ENCODE results near the gene CDKL5. TPM values are rescaled to one million over a fixed set of nuclear protein-coding genes. Genes with fewer than 3 reads are reported as not detected.
"Not testable (repeated sequence)": the region's sequence is repeated elsewhere in the genome, so short reads cannot be mapped to it uniquely, and the experiment has no call there.

The CDKL5 gene
- polyA plus RNA-seq, 4 donors: 0.22 to 3.3 (median 0.52) TPM

DNA sequence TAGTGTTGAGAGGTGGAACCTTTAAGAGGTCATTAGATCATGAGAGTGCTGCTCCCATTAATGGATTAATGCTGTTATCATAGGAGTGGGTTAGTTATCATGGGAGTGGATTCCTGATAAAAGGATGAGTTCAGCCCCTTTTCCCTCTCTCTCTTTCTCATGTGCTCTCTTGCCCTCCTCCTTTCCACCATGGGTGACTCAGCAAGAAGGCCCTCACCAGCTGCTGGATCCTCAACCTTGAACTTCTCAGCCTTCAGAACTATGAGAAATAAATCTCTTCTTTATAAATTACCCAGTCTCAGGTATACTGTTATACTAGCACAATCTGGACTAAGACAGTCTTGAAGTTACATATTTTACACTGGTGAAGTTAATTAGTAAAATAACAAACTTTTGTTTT lies 10.0 kb upstream of the CDKL5 start:
- Histone ChIP-seq H3K27me3 (ENCODE audit: control insufficient read depth in 3 of 3, insufficient read depth in 3 of 3, low read length in 3 of 3) (peaks cover 0 to 2% (median 0%) of the 10 kb centered on the region in 3 donors), H3K9me3 (ENCODE audit: control insufficient read depth in 2 of 2, insufficient read depth in 1 of 2, low read depth in 1 of 2, low read length in 1 of 2) (no peaks in the 10 kb centered on the region), H3K4me3 (ENCODE audit: low read depth in 1 of 3, low read length in 3 of 3) (no peak overlapping the region), H3K27ac (ENCODE audit: low read depth in 1 of 3, low read length in 2 of 3) (no peak overlapping the region), H3K4me1 (ENCODE audit: control insufficient read depth in 3 of 3, insufficient read depth in 2 of 3, low read depth in 1 of 3, low read length in 2 of 3) (no peaks in the 10 kb centered on the region), H3K36me3 (ENCODE audit: control insufficient read depth in 3 of 3, insufficient read depth in 2 of 3, low read depth in 1 of 3, low read length in 3 of 3) (no peaks in the 10 kb centered on the region)
- FAIRE-seq (no peak), DNase-seq (peak in 1 of 2 donors; percentile 6)

DNA sequence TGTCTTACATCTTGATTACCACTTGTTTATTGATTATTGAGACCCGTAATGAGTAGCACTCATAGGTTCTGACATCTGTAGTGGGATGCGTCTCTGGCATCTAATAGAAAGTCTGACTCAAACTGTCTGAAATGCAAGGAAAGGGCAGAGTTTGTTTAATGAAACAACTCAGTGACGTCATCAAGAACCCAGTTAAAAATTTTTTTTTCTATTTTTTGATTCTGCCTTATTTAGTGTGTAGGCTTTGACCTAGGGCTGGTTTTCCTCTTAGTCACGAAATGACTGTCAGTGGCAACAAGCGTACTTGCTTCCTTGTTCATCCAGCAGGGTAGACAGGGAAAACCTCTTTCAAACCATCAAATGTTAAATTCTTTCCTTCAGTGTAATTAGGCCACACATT lies 3.1 kb upstream of the CDKL5 start:
- Histone ChIP-seq H3K9me3 (ENCODE audit: control insufficient read depth in 2 of 2, insufficient read depth in 1 of 2, low read depth in 1 of 2, low read length in 1 of 2) (no peaks in the 10 kb centered on the region), H3K27ac (ENCODE audit: low read depth in 1 of 3, low read length in 2 of 3) (no peak overlapping the region), H3K36me3 (ENCODE audit: control insufficient read depth in 3 of 3, insufficient read depth in 2 of 3, low read depth in 1 of 3, low read length in 3 of 3) (no peaks in the 10 kb centered on the region), H3K4me3 (ENCODE audit: low read depth in 1 of 3, low read length in 3 of 3) (no peak overlapping the region), H3K27me3 (ENCODE audit: control insufficient read depth in 3 of 3, insufficient read depth in 3 of 3, low read length in 3 of 3) (no peaks in the 10 kb centered on the region), H3K4me1 (ENCODE audit: control insufficient read depth in 3 of 3, insufficient read depth in 2 of 3, low read depth in 1 of 3, low read length in 2 of 3) (no peaks in the 10 kb centered on the region)
- 84 to 86% (median 84%) methylated on average over 5 of the region's 5 CpGs for WGBS, 3 donors
- DNase-seq (no peak), FAIRE-seq (no peak)

DNA sequence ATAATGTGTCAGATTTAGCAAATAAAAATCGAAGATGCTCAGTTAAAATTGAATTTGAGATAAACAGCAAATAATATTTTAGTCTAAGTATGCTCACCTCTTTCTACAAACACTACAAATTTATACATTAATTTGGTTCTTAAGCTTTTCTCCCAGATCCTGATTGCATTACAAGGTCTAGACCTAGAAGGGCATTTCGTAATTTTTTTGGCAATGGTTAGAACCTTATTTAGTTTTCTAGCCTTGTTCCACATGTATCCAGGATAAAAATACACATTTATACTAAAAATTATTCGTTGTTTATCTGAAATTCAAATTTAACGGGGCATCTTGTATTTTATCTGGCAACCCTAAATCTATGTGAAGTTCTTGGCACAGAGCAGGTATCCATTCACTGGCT lies 2.5 kb upstream of the CDKL5 start:
- H3K27ac ChIP-seq (ENCODE audit: low read depth in 1 of 3, low read length in 2 of 3): no peak overlapping the region
- no peaks in the 10 kb centered on the region for H3K9me3 ChIP-seq (ENCODE audit: control insufficient read depth in 2 of 2, insufficient read depth in 1 of 2, low read depth in 1 of 2, low read length in 1 of 2)
- 71 to 89% (median 85%) methylated on average over 4 of the region's 4 CpGs for WGBS, 3 donors
- H3K36me3 ChIP-seq (ENCODE audit: control insufficient read depth in 3 of 3, insufficient read depth in 2 of 3, low read depth in 1 of 3, low read length in 3 of 3): no peaks in the 10 kb centered on the region
- DNase-seq: no peak
- H3K4me1 ChIP-seq (ENCODE audit: control insufficient read depth in 3 of 3, insufficient read depth in 2 of 3, low read depth in 1 of 3, low read length in 2 of 3): no peaks in the 10 kb centered on the region
- no peak overlapping the region for H3K4me3 ChIP-seq (ENCODE audit: low read depth in 1 of 3, low read length in 3 of 3)
- H3K27me3 ChIP-seq (ENCODE audit: control insufficient read depth in 3 of 3, insufficient read depth in 3 of 3, low read length in 3 of 3): no peaks in the 10 kb centered on the region
- no peak for FAIRE-seq

DNA sequence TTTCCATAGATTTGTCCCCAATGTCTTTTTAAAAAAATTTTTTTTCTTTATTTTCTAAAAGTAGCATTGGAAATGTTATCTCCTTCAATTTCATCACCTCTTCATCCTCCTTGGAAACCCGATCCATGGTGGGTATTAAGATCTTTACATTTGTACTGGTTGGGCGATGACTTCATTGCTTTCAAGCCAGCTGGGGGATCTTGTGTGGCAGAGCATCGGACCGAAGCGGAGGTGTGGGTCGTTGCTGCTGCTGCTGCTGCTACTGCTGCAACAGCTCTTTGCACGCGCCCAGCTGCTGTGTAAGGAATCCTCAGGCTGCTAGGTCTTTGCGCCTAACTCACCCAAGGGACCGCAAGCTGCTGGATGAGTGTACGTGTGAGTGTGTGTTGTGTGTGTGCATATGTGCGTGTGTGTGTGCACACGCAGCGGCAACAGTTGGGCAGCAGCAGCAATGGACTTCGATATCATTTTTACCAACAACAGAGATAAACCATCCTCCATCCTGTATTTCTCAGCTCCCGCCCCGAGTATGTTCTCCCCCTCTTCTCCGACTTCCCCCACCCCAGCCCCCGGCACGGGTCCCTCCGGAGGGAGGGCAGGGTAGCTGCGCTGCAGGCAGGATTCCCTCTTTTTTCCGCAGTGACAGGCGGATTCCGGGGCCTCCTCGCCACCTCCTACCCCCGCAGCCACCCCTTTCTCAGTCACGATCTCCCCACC lies 768 bp upstream of the CDKL5 start:
- DNase-seq (peak; percentile 10 to 49), FAIRE-seq (no peak)
- no peaks in the 10 kb centered on the region for H3K27me3 ChIP-seq (ENCODE audit: control insufficient read depth in 3 of 3, insufficient read depth in 3 of 3, low read length in 3 of 3)
- WGBS, 3 donors: 1 to 21% (median 6%) methylated on average over 17 to 28 of the region's 28 CpGs
- H3K4me1 ChIP-seq (ENCODE audit: control insufficient read depth in 3 of 3, insufficient read depth in 2 of 3, low read depth in 1 of 3, low read length in 2 of 3): no peaks in the 10 kb centered on the region
- H3K36me3 ChIP-seq (ENCODE audit: control insufficient read depth in 3 of 3, insufficient read depth in 2 of 3, low read depth in 1 of 3, low read length in 3 of 3): no peaks in the 10 kb centered on the region
- peak overlapping the region in 2 of 3 donors; percentile 41 to 72 for H3K27ac ChIP-seq (ENCODE audit: low read depth in 1 of 3, low read length in 2 of 3)
- no peaks in the 10 kb centered on the region for H3K9me3 ChIP-seq (ENCODE audit: control insufficient read depth in 2 of 2, insufficient read depth in 1 of 2, low read depth in 1 of 2, low read length in 1 of 2)
- peak overlapping the region; percentile 47 to 92 (median 53) for H3K4me3 ChIP-seq (ENCODE audit: low read depth in 1 of 3, low read length in 3 of 3)

DNA sequence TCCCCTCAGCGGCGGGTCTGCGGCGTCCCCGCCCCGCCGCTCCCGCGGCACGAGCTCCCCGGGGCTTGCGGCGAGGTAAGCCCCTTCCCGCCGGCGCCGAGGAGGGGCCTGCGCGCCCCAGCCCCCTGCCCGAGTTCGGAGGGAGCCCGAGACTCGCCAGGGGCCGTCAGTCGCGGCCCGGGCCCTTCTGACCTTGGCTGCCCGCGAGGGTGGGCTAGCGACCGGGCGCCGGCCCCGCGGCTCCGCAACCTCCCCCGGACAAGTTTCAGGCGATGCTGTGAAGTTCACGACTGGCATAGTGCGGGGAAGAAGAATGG lies 554 bp downstream of the CDKL5 start:
- Histone ChIP-seq H3K27ac (ENCODE audit: low read depth in 1 of 3, low read length in 2 of 3) (peak overlapping the region in 1 of 3 donors; percentile 84), H3K27me3 (ENCODE audit: control insufficient read depth in 3 of 3, insufficient read depth in 3 of 3, low read length in 3 of 3) (no peaks in the 10 kb centered on the region), H3K9me3 (ENCODE audit: control insufficient read depth in 2 of 2, insufficient read depth in 1 of 2, low read depth in 1 of 2, low read length in 1 of 2) (no peaks in the 10 kb centered on the region), H3K4me3 (ENCODE audit: low read depth in 1 of 3, low read length in 3 of 3) (peak overlapping the region; percentile 70 to 92 (median 91)), H3K36me3 (ENCODE audit: control insufficient read depth in 3 of 3, insufficient read depth in 2 of 3, low read depth in 1 of 3, low read length in 3 of 3) (no peaks in the 10 kb centered on the region), H3K4me1 (ENCODE audit: control insufficient read depth in 3 of 3, insufficient read depth in 2 of 3, low read depth in 1 of 3, low read length in 2 of 3) (no peaks in the 10 kb centered on the region)
- 0 to 17% (median 17%) methylated on average over 6 to 40 of the region's 40 CpGs for WGBS, 3 donors
- FAIRE-seq: no peak
- DNase-seq: no peak

DNA sequence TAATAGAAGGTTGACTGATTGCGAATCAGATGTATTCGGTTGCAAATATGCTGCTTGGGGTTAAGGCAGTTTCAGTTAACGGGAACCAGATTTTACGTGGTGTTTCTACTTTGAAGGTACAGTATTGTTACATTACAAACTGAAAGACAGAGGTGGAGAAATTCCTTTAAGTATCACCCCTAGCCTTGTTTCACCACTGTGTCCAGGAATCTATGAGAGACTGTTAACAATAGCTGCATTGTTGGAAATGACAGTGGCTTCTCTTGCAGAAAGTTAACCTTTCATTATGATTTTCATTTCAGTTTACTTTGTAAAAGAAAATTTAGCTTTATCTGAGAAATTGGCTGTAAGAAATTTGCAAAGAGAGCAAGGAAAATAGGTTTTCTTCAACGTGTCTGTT lies 2.6 kb downstream of the CDKL5 start:
- no peak for FAIRE-seq
- DNase-seq: no peak
- Histone ChIP-seq H3K4me3 (ENCODE audit: low read depth in 1 of 3, low read length in 3 of 3) (no peak overlapping the region), H3K36me3 (ENCODE audit: control insufficient read depth in 3 of 3, insufficient read depth in 2 of 3, low read depth in 1 of 3, low read length in 3 of 3) (no peaks in the 10 kb centered on the region), H3K27me3 (ENCODE audit: control insufficient read depth in 3 of 3, insufficient read depth in 3 of 3, low read length in 3 of 3) (no peaks in the 10 kb centered on the region), H3K4me1 (ENCODE audit: control insufficient read depth in 3 of 3, insufficient read depth in 2 of 3, low read depth in 1 of 3, low read length in 2 of 3) (no peaks in the 10 kb centered on the region), H3K27ac (ENCODE audit: low read depth in 1 of 3, low read length in 2 of 3) (no peak overlapping the region), H3K9me3 (ENCODE audit: control insufficient read depth in 2 of 2, insufficient read depth in 1 of 2, low read depth in 1 of 2, low read length in 1 of 2) (no peaks in the 10 kb centered on the region)
- WGBS, 3 donors: 65 to 81% (median 74%) methylated on average over 5 of the region's 5 CpGs

DNA sequence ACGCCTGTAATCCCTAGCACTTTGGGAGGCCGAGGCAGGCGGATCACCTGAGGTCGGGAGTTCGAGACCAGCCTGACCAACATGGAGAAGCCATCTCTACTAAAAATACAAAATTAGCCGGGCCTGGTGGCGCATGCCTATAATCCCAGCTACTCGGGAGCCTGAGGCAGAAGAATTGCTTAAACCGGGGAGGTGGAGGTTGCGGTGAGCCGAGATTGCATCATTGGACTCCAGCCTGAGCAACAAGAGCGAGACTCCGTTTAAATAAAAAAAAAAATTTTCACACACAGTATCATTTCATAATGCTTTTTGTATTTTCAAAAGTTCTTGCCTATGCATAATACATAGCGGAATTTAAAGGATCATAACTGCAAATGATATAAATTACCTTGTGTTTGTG lies 7.9 kb downstream of the CDKL5 start:
- not testable (repeated sequence) for DNase-seq; H3K4me3 ChIP-seq (ENCODE audit: low read depth in 1 of 3, low read length in 3 of 3); H3K27ac ChIP-seq (ENCODE audit: low read depth in 1 of 3, low read length in 2 of 3); H3K9me3 ChIP-seq (ENCODE audit: control insufficient read depth in 2 of 2, insufficient read depth in 1 of 2, low read depth in 1 of 2, low read length in 1 of 2); H3K36me3 ChIP-seq (ENCODE audit: control insufficient read depth in 3 of 3, insufficient read depth in 2 of 3, low read depth in 1 of 3, low read length in 3 of 3); H3K27me3 ChIP-seq (ENCODE audit: control insufficient read depth in 3 of 3, insufficient read depth in 3 of 3, low read length in 3 of 3); H3K4me1 ChIP-seq (ENCODE audit: control insufficient read depth in 3 of 3, insufficient read depth in 2 of 3, low read depth in 1 of 3, low read length in 2 of 3); FAIRE-seq
- 92 to 96% (median 95%) methylated on average over 14 of the region's 14 CpGs for WGBS, 3 donors

DNA sequence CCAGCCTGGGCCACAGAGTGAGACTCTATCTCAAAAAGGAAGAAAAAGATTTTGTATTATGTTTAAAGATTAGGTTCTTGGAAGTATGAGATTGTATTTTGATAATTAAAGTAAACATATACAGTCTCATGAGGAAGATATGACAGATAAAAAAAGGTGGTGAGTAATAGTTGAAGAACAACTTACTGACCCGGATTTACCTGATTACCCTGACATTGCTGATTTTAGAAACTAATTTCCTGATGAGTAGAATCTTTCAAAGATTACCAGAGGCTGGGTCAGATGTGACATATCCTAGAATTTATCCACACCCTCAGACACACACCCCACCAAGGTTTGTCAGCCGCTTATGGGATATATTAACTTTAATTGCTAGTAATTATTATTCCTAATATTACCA lies 9.5 kb downstream of the CDKL5 start:
- H3K27me3 ChIP-seq (ENCODE audit: control insufficient read depth in 3 of 3, insufficient read depth in 3 of 3, low read length in 3 of 3): no peaks in the 10 kb centered on the region
- H3K4me1 ChIP-seq (ENCODE audit: control insufficient read depth in 3 of 3, insufficient read depth in 2 of 3, low read depth in 1 of 3, low read length in 2 of 3): no peaks in the 10 kb centered on the region
- no peaks in the 10 kb centered on the region for H3K9me3 ChIP-seq (ENCODE audit: control insufficient read depth in 2 of 2, insufficient read depth in 1 of 2, low read depth in 1 of 2, low read length in 1 of 2)
- no peak for DNase-seq
- no peak overlapping the region for H3K4me3 ChIP-seq (ENCODE audit: low read depth in 1 of 3, low read length in 3 of 3)
- H3K27ac ChIP-seq (ENCODE audit: low read depth in 1 of 3, low read length in 2 of 3): no peak overlapping the region
- no peak for FAIRE-seq
- no peaks in the 10 kb centered on the region for H3K36me3 ChIP-seq (ENCODE audit: control insufficient read depth in 3 of 3, insufficient read depth in 2 of 3, low read depth in 1 of 3, low read length in 3 of 3)
- 63 to 89% (median 77%) methylated on average over 2 of the region's 2 CpGs for WGBS, 3 donors

DNA sequence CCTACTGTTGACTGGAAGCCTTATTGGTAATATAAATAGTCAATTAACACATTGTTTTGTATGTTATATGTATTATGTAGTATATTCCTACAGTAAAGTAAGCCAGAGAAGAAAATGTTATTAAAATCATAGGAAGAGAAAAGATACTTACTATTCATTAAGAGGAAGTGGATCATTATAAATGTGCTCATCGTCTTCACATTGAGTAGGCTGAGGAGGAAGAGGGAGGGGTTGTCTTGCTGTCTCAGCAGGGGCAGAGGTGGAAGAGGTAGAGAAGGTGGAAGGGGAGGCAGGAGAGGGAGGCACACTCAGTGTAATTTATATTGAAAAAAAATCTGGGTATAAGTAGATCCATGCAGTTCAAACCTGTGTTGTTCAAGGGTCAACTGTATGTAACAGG lies 10.6 kb downstream of the CDKL5 start:
- H3K9me3 ChIP-seq (ENCODE audit: control insufficient read depth in 2 of 2, insufficient read depth in 1 of 2, low read depth in 1 of 2, low read length in 1 of 2): no peaks in the 10 kb centered on the region
- FAIRE-seq (no peak), DNase-seq (no peak)
- H3K36me3 ChIP-seq (ENCODE audit: control insufficient read depth in 3 of 3, insufficient read depth in 2 of 3, low read depth in 1 of 3, low read length in 3 of 3): no peaks in the 10 kb centered on the region
- no peak overlapping the region for H3K4me3 ChIP-seq (ENCODE audit: low read depth in 1 of 3, low read length in 3 of 3)
- H3K4me1 ChIP-seq (ENCODE audit: control insufficient read depth in 3 of 3, insufficient read depth in 2 of 3, low read depth in 1 of 3, low read length in 2 of 3): no peaks in the 10 kb centered on the region
- WGBS, 3 donors: 75 to 95% (median 85%) methylated on average over 1 of the region's 1 CpG
- no peaks in the 10 kb centered on the region for H3K27me3 ChIP-seq (ENCODE audit: control insufficient read depth in 3 of 3, insufficient read depth in 3 of 3, low read length in 3 of 3)
- no peak overlapping the region for H3K27ac ChIP-seq (ENCODE audit: low read depth in 1 of 3, low read length in 2 of 3)
